ENCODE data around the gene GNB1L.

DNA sequence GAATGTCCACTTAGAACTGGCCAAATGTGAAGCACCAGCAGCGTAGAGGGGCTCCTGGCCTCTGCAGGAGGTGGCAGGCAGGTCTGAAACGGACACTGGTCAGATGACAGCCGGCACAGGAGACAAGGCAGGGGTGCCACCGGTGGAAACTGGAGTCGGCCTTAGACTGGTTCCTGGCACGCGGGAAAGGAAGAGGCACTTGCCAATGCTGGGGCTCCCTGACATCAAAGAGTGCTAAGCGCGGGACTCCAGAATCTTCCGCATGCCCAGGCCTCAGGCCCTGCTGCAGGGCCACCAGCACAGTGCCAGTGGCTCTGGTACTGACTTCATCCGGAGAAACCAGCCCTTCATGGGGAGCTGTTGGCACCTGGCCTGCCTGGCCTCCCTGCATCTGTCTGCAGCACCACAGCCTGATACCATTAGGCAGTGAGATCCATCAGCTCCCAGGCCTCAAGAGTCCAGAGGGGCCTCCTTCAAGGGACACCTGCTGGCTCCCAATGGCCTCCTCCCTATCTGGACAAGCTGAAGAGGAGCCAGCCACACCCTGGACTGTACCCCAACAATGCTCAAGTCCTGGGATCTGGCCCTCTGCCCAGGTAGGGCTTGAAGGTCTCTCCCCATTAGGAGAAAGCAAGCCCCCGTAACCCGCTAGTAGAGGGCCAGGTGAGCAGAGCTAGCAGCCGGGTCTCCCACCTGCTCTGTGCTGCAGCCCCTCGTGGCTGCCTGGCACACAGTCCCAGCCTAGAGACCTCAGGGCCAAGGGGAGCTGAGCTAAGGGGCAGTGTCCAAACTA, 29.7 kb upstream of the GNB1L start:
- TF ChIP-seq EZH2 (optimal IDR thresholded peaks at IDR 0.05; ENCODE audit: low read depth, low read length) = no peak
- TF ChIP-seq, protein P1, sequence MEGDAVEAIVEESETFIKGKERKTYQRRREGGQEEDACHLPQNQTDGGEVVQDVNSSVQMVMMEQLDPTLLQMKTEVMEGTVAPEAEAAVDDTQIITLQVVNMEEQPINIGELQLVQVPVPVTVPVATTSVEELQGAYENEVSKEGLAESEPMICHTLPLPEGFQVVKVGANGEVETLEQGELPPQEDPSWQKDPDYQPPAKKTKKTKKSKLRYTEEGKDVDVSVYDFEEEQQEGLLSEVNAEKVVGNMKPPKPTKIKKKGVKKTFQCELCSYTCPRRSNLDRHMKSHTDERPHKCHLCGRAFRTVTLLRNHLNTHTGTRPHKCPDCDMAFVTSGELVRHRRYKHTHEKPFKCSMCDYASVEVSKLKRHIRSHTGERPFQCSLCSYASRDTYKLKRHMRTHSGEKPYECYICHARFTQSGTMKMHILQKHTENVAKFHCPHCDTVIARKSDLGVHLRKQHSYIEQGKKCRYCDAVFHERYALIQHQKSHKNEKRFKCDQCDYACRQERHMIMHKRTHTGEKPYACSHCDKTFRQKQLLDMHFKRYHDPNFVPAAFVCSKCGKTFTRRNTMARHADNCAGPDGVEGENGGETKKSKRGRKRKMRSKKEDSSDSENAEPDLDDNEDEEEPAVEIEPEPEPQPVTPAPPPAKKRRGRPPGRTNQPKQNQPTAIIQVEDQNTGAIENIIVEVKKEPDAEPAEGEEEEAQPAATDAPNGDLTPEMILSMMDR (IDR thresholded peaks at IDR 0.05; ENCODE audit: low read length) = no peak
